Measurements from ENCODE around the gene AGPAT4.

Gene AGPAT4

DNA sequence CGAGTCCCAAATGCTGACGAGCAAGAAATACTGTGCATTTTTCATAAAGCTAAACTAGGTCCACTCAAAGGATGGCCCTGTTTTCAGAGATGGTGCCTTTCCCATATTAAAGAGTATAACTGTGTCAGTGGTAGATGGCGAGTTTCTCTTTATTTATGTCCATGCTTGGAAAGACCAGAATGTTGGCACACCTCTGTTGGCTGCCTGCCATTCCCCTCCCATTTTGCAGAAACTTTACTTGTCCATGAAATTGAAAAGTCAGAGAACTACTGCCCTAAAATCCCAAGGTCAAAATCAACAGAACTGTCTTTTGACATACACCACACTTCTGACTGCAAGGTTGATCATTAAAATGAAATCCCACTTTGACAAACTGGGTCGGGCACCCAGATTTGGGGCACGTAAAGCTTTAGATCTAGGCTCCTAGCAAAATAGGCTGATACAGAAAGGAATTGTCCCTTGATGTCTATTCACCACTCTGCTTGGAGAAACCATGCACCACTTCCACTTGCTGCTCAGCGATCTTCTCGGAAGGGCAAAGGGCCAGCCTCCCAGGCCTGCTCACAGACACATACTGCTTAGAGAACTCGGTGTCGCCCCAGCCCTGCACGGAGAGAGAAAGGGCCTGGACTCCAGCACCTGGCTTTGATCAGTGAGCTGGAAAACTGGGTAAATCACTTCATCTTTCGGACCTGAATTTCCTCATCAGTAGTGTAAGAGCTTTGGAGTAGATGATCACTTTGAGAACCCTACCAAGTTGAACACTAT, 130.0 kb downstream of the AGPAT4 start:
- TF ChIP-seq EZH2phosphoT487 (IDR thresholded peaks at IDR 0.05; ENCODE audit: borderline replicate concordance, low read length) = no peak
- TF ChIP-seq, protein P1, sequence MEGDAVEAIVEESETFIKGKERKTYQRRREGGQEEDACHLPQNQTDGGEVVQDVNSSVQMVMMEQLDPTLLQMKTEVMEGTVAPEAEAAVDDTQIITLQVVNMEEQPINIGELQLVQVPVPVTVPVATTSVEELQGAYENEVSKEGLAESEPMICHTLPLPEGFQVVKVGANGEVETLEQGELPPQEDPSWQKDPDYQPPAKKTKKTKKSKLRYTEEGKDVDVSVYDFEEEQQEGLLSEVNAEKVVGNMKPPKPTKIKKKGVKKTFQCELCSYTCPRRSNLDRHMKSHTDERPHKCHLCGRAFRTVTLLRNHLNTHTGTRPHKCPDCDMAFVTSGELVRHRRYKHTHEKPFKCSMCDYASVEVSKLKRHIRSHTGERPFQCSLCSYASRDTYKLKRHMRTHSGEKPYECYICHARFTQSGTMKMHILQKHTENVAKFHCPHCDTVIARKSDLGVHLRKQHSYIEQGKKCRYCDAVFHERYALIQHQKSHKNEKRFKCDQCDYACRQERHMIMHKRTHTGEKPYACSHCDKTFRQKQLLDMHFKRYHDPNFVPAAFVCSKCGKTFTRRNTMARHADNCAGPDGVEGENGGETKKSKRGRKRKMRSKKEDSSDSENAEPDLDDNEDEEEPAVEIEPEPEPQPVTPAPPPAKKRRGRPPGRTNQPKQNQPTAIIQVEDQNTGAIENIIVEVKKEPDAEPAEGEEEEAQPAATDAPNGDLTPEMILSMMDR (IDR thresholded peaks at IDR 0.05; ENCODE audit: low read depth, low read length, poor library complexity, severe bottlenecking) = no peak
- Histone ChIP-seq H3K79me2 (ENCODE audit: control insufficient read depth, low read length) (no peaks in the 10 kb centered on the region), H3K9me3 (ENCODE audit: control insufficient read depth, insufficient read depth, low read length) (no peaks in the 10 kb centered on the region), H4K20me1 (ENCODE audit: control insufficient read depth, insufficient read depth, low read depth, low read length) (no peaks in the 10 kb centered on the region), H3K9me2 (replicated peaks; ENCODE audit: control insufficient read depth, low read length) (no peaks in the 10 kb centered on the region), H3K27ac (ENCODE audit: low read depth, low read length) (no peak overlapping the region), H3K27me3 (ENCODE audit: control insufficient read depth, low read length) (no peaks in the 10 kb centered on the region), H3F3A (ENCODE audit: control insufficient read depth, insufficient read depth) (no peaks in the 10 kb centered on the region), H3K4me2 (ENCODE audit: low read length) (no peak overlapping the region), H3K4me3 (ENCODE audit: low read length) (no peak overlapping the region), H3K4me1 (ENCODE audit: control insufficient read depth, low read length) (no peaks in the 10 kb centered on the region), H3K36me3 (ENCODE audit: control insufficient read depth, low read length) (no peaks in the 10 kb centered on the region)

DNA sequence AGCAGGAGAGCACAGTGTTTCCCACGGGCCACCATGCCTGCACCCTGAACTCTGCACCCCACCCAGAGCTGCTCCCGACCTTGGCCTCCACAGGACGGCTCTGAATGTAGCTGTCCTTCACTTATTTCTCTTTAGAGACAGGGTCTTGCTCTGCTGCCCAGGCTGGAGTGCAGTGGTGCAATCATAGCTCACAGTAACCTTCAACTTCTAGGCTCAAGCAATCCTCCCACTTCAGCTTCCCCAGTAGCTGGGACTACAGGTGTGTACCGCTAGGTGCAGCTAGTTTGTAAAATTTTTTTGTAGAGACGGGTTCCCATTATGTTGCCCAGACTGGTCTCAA, 130.9 kb downstream of the AGPAT4 start:
- H3K27me3 ChIP-seq (ENCODE audit: control insufficient read depth, low read length) = no peaks in the 10 kb centered on the region

DNA sequence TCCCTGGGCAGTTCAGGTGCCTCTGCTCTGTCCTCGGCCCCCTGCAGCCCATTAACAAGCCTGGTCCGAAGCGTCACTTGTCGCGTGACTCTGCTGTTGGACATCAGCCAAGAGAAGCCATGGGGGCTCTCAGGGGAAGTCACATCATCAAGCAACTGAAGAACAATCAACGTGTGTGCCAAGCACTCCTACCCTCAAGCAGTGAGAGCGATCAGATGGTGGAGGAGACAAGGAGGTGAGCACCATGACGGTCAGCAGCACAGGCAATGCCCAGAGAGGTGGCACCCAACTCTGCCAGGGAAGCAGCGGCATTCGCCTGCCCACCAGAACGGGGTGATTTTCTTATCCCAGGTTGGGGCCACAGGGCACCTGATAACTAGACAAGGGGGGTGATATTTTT, 132.7 kb downstream of the AGPAT4 start:
- no peaks in the 10 kb centered on the region for H3K36me3 ChIP-seq (ENCODE audit: control insufficient read depth, low read length)
- no peaks in the 10 kb centered on the region for H3K9me2 ChIP-seq (replicated peaks; ENCODE audit: control insufficient read depth, low read length)
- no peak overlapping the region for H3K4me3 ChIP-seq (ENCODE audit: low read length)
- no peaks in the 10 kb centered on the region for H4K20me1 ChIP-seq (ENCODE audit: control insufficient read depth, insufficient read depth, low read depth, low read length)
- H3K9me3 ChIP-seq (ENCODE audit: control insufficient read depth, insufficient read depth, low read length) = no peaks in the 10 kb centered on the region
- H3F3A ChIP-seq (ENCODE audit: control insufficient read depth, insufficient read depth) = no peaks in the 10 kb centered on the region
- TF ChIP-seq, protein P1 (IDR thresholded peaks at IDR 0.05; ENCODE audit: low read depth, low read length, poor library complexity, severe bottlenecking) = no peak
- no peak for TF ChIP-seq EZH2phosphoT487 (IDR thresholded peaks at IDR 0.05; ENCODE audit: borderline replicate concordance, low read length)
- no peaks in the 10 kb centered on the region for H3K79me2 ChIP-seq (ENCODE audit: control insufficient read depth, low read length)
- H3K27ac ChIP-seq (ENCODE audit: low read depth, low read length) = no peak overlapping the region
- no peaks in the 10 kb centered on the region for H3K27me3 ChIP-seq (ENCODE audit: control insufficient read depth, low read length)
- no peak overlapping the region for H3K4me2 ChIP-seq (ENCODE audit: low read length)
- H3K4me1 ChIP-seq (ENCODE audit: control insufficient read depth, low read length) = no peaks in the 10 kb centered on the region

More for the DNA sequence above, 130.9 kb downstream of the AGPAT4 start:
- Histone ChIP-seq H3K79me2 (ENCODE audit: control insufficient read depth, low read length) (no peaks in the 10 kb centered on the region), H4K20me1 (ENCODE audit: control insufficient read depth, insufficient read depth, low read depth, low read length) (no peaks in the 10 kb centered on the region), H3K9me3 (ENCODE audit: control insufficient read depth, insufficient read depth, low read length) (no peaks in the 10 kb centered on the region), H3F3A (ENCODE audit: control insufficient read depth, insufficient read depth) (no peaks in the 10 kb centered on the region), H3K4me2 (ENCODE audit: low read length) (no peak overlapping the region), H3K27ac (ENCODE audit: low read depth, low read length) (no peak overlapping the region), H3K36me3 (ENCODE audit: control insufficient read depth, low read length) (no peaks in the 10 kb centered on the region), H3K4me1 (ENCODE audit: control insufficient read depth, low read length) (no peaks in the 10 kb centered on the region), H3K9me2 (replicated peaks; ENCODE audit: control insufficient read depth, low read length) (no peaks in the 10 kb centered on the region), H3K4me3 (ENCODE audit: low read length) (no peak overlapping the region)
- TF ChIP-seq, protein P1 (IDR thresholded peaks at IDR 0.05; ENCODE audit: low read depth, low read length, poor library complexity, severe bottlenecking) = no peak
- TF ChIP-seq EZH2phosphoT487 (IDR thresholded peaks at IDR 0.05; ENCODE audit: borderline replicate concordance, low read length) = no peak

Measured in DOHH2 (cell line).